Mammary microvascular endothelial cell (primary cell): Measurements from ENCODE around the gene LUZP2. TPM values are rescaled to one million over a fixed set of nuclear protein-coding genes. Genes with fewer than 3 reads are reported as not detected.

Experiments used
- total RNA-seq: library from RNA; depleted of rRNA; stranded (reverse); fragments of >200 nt; gene quantifications from 2 replicates; pipeline ENCODE4 v1.2.3, GENCODE V29; 2015

Gene LUZP2
- total RNA-seq = not detected in 2 replicates

DNA sequence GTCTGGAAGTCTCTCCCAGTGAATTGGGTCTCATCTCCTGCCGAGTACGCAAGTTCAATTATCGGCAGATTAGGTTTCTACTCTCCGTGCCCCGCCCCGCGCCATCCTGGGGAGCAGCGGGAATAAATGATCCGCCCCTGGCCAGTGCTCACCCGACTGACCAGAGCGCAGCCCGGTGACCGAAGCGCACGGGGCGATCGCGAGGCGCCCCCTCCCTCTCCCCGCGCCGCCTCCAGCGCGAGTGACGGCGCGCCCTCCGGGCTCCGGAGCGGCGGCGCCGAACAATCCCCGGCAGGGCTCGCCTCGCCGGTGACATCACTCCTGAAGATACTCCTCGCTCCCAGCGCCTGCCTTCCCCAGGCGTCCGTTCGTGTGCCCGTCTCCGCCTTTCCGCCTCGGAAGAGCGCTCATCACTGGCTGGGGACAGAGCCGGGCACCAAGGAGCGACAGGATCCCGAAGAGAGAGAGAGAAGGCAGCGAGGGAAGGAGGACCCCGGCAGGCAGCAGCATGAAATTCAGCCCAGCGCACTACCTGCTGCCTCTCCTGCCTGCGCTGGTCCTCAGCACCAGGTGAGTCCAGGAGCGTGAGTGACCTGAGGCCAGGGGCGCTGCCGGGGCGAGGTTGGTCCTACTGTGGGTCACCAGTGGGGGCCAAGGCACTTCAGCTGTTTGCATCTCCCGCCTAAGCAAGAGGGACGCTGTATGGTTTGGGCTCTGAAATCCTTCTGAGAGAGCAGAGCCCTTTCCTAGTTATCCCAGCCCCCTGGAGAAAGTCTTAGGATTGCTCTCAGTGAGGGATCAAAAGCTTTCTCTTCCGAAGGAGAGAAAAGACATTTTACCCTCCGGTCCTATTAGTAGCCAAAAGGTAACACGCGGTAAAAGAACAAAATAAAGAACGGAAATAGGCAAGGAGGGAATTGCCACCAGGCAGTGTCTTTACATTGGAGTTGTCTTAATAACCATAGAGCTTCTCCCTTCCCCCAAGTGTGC, at the start of gene LUZP2:
TSS of gene LUZP2 (plus strand) at position 318 of the 990 bp plus-strand sequence.

